SK-N-SH (cell line): ENCODE data around the gene THADA.

Experiments
- EP300 ChIP-seq, 2 experiments: IDR thresholded peaks; 2 replicates each; pipeline versions ENCODE4 v1.4.0 to v1.6.1; 2012; ENCODE audit warnings: borderline replicate concordance in 1 of 2, low read depth in 1 of 2, low read length in 1 of 2
- POLR2AphosphoS5 ChIP-seq: IDR thresholded peaks from 2 replicates; pipeline ENCODE4 v1.6.1; 2012; ENCODE audit warnings: low read depth, low read length
- SMC3 ChIP-seq: IDR thresholded peaks from 2 replicates; pipeline ENCODE4 v1.6.1; 2012; ENCODE audit warnings: low read depth, low read length, improper control_type of control experiment
- TF ChIP-seq, protein P1 (sequence below): IDR thresholded peaks from 2 replicates; pipeline ENCODE4; 2012
- TF ChIP-seq, protein P2 (sequence below): fragments of 150-350 bp; IDR thresholded peaks from 2 replicates; pipeline ENCODE4 v1.6.1; 2017; ENCODE audit warnings: antibody characterized with exemption, low read length, low read depth, borderline replicate concordance
- TF ChIP-seq, protein P3 (sequence below): fragments of 200-600 bp; sonication (generic); IDR thresholded peaks from 2 replicates; pipeline ENCODE4 v1.6.1; 2017; ENCODE audit warnings: antibody characterized with exemption, mild to moderate bottlenecking, moderate library complexity
- TF ChIP-seq, protein P4 (sequence below): IDR thresholded peaks from 2 replicates; pipeline ENCODE4 v1.6.1; 2012; ENCODE audit warnings: mild to moderate bottlenecking, low read depth, low read length, moderate library complexity

DNA sequence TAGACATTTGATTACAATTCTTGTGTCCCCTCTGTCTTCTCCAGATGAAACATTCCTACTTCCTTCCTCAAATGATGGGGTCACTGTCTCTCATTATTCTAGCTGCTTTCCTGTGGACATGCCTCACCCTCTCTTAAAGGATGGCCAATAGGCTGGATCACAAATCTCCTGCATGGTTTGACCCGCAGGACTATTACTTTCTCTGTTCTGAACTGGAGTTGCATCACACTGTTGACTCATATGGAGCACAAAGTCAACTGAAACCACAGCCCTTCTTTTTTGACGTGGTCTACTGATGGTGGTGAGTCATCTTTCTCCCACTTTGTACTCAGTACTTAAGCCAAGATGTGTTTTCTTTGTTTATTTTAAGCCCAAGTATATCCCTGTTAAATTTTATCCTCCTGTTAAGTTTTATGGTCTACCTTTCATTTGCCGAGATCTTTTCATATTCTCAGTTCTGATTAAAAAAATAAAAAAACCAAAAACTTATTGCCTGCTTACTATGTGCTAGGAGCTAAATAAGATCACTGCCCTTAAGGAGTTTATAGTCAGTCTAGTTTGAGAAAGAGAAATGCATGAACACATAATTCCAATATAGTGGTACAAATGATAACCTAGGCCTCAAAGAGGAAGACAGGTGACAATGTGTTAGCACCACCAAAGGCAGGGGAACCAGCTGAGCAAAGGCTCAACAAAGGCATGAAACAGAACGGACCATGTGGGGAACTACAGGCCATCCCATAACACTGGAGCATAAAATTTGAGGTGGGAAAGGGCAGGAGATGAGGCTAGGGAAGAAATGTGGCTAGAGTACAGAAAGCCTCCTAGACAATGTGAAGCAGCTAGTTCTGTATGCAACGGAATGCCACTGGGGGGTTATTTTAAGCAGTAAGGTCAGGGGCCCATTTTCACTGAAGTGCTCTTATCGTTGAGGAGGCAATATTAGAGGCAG, 301.8 kb downstream of the THADA start:
- TF ChIP-seq, protein P1, sequence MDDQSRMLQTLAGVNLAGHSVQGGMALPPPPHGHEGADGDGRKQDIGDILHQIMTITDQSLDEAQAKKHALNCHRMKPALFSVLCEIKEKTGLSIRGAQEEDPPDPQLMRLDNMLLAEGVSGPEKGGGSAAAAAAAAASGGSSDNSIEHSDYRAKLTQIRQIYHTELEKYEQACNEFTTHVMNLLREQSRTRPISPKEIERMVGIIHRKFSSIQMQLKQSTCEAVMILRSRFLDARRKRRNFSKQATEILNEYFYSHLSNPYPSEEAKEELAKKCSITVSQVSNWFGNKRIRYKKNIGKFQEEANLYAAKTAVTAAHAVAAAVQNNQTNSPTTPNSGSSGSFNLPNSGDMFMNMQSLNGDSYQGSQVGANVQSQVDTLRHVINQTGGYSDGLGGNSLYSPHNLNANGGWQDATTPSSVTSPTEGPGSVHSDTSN = peak; percentile 80
- TF ChIP-seq SMC3 (no peak), POLR2AphosphoS5 (peak; percentile 33; the same call in 1 of the 2 replicates), EP300 (IDR thresholded peaks at IDR 0.05; ENCODE audit: borderline replicate concordance in 1 of 2, low read depth in 1 of 2, low read length in 1 of 2) (peak in 1 of 2 experiments; percentile 82; a peak in 1 of 4 replicates)
- TF ChIP-seq, protein P2, sequence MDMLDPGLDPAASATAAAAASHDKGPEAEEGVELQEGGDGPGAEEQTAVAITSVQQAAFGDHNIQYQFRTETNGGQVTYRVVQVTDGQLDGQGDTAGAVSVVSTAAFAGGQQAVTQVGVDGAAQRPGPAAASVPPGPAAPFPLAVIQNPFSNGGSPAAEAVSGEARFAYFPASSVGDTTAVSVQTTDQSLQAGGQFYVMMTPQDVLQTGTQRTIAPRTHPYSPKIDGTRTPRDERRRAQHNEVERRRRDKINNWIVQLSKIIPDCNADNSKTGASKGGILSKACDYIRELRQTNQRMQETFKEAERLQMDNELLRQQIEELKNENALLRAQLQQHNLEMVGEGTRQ = no peak
- TF ChIP-seq, protein P3, sequence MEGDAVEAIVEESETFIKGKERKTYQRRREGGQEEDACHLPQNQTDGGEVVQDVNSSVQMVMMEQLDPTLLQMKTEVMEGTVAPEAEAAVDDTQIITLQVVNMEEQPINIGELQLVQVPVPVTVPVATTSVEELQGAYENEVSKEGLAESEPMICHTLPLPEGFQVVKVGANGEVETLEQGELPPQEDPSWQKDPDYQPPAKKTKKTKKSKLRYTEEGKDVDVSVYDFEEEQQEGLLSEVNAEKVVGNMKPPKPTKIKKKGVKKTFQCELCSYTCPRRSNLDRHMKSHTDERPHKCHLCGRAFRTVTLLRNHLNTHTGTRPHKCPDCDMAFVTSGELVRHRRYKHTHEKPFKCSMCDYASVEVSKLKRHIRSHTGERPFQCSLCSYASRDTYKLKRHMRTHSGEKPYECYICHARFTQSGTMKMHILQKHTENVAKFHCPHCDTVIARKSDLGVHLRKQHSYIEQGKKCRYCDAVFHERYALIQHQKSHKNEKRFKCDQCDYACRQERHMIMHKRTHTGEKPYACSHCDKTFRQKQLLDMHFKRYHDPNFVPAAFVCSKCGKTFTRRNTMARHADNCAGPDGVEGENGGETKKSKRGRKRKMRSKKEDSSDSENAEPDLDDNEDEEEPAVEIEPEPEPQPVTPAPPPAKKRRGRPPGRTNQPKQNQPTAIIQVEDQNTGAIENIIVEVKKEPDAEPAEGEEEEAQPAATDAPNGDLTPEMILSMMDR = no peak
- TF ChIP-seq, protein P4, sequence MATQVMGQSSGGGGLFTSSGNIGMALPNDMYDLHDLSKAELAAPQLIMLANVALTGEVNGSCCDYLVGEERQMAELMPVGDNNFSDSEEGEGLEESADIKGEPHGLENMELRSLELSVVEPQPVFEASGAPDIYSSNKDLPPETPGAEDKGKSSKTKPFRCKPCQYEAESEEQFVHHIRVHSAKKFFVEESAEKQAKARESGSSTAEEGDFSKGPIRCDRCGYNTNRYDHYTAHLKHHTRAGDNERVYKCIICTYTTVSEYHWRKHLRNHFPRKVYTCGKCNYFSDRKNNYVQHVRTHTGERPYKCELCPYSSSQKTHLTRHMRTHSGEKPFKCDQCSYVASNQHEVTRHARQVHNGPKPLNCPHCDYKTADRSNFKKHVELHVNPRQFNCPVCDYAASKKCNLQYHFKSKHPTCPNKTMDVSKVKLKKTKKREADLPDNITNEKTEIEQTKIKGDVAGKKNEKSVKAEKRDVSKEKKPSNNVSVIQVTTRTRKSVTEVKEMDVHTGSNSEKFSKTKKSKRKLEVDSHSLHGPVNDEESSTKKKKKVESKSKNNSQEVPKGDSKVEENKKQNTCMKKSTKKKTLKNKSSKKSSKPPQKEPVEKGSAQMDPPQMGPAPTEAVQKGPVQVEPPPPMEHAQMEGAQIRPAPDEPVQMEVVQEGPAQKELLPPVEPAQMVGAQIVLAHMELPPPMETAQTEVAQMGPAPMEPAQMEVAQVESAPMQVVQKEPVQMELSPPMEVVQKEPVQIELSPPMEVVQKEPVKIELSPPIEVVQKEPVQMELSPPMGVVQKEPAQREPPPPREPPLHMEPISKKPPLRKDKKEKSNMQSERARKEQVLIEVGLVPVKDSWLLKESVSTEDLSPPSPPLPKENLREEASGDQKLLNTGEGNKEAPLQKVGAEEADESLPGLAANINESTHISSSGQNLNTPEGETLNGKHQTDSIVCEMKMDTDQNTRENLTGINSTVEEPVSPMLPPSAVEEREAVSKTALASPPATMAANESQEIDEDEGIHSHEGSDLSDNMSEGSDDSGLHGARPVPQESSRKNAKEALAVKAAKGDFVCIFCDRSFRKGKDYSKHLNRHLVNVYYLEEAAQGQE = no peak; the same call in 1 of the 2 replicates
